ENCODE measurements around the gene KCNK6.
"Not testable (repeated sequence)": the region's sequence is repeated elsewhere in the genome, so short reads cannot be mapped to it uniquely, and the experiment has no call there.

The KCNK6 gene

GRCh38 chr19:38335949-38336637 is 16.4 kb downstream of the KCNK6 start:
- peak overlapping the region; percentile 66 for H3K4me3 ChIP-seq (ENCODE audit: low read depth, low read length)
- no peak for TF ChIP-seq CTCF (IDR thresholded peaks at IDR 0.05; ENCODE audit: low read depth, low read length, missing control alignments)

GRCh38 chr19:38336638-38337359 is 17.2 kb downstream of the KCNK6 start:
- DNase-seq (ENCODE audit: low read depth), result peak; percentile 86
- peak overlapping the region; percentile 66 for H3K4me3 ChIP-seq (ENCODE audit: low read depth, low read length)
- no peak for TF ChIP-seq CTCF (IDR thresholded peaks at IDR 0.05; ENCODE audit: low read depth, low read length, missing control alignments)

More at GRCh38 chr19:38335949-38336637, 16.4 kb downstream of the KCNK6 start:
- peak; percentile 90 for DNase-seq (ENCODE audit: low read depth)

GRCh38 chr19:38337360-38337653 is 17.7 kb downstream of the KCNK6 start:
- no peak for DNase-seq (ENCODE audit: low read depth)
- TF ChIP-seq CTCF (IDR thresholded peaks at IDR 0.05; ENCODE audit: low read depth, low read length, missing control alignments), result no peak
- peak overlapping the region; percentile 55 for H3K4me3 ChIP-seq (ENCODE audit: low read depth, low read length)

GRCh38 chr19:38339011-38339410 is 19.4 kb downstream of the KCNK6 start:
- not testable (repeated sequence) for DNase-seq (ENCODE audit: low read depth); H3K4me3 ChIP-seq (ENCODE audit: low read depth, low read length)

- DNase-seq (ENCODE audit: low read depth), result no peak
- TF ChIP-seq CTCF (IDR thresholded peaks at IDR 0.05; ENCODE audit: low read depth, low read length, missing control alignments), result no peak
- no peak overlapping the region for H3K4me3 ChIP-seq (ENCODE audit: low read depth, low read length)
These were observed 21.3 kb downstream of the KCNK6 start for GRCh38 chr19:38340927-38341326.

GRCh38 chr19:38346837-38347236 is 27.2 kb downstream of the KCNK6 start:
- TF ChIP-seq CTCF (IDR thresholded peaks at IDR 0.05; ENCODE audit: low read depth, low read length, missing control alignments), result no peak
- DNase-seq (ENCODE audit: low read depth), result no peak
- no peak overlapping the region for H3K4me3 ChIP-seq (ENCODE audit: low read depth, low read length)

- TF ChIP-seq CTCF (IDR thresholded peaks at IDR 0.05; ENCODE audit: low read depth, low read length, missing control alignments), result no peak
- no peak for DNase-seq (ENCODE audit: low read depth)
- H3K4me3 ChIP-seq (ENCODE audit: low read depth, low read length), result no peak overlapping the region
These were observed 31.2 kb downstream of the KCNK6 start for GRCh38 chr19:38350883-38351282.
